ENCODE data around the gene THOC1.

GRCh38 chr18:195651-196050 lies 72.2 kb downstream of the THOC1 start:
- TF ChIP-seq CTCF (conservative IDR thresholded peaks at IDR 0.05; ENCODE audit: low read depth in 2 of 2) (no peak), POLR2AphosphoS5 (IDR thresholded peaks at IDR 0.05; ENCODE audit: low read depth) (no peak), ZNF114 (CRISPR knock-in tag; IDR thresholded peaks at IDR 0.05) (no peak), REST (IDR thresholded peaks at IDR 0.05; ENCODE audit: unreplicated experiment) (no peak), JUNB (IDR thresholded peaks at IDR 0.05; ENCODE audit: unreplicated experiment) (no peak), EZH2phosphoT487 (IDR thresholded peaks at IDR 0.05; ENCODE audit: unreplicated experiment) (no peak), EZH2 (IDR thresholded peaks at IDR 0.05; ENCODE audit: low read depth, unreplicated experiment) (no peak), CREB1 (CRISPR knock-in tag; IDR thresholded peaks at IDR 0.05; ENCODE audit: low read depth) (no peak), STAT1 (IDR thresholded peaks at IDR 0.05; ENCODE audit: unreplicated experiment) (no peak), NANOG (IDR thresholded peaks at IDR 0.05; ENCODE audit: borderline replicate concordance) (no peak), ZNF331 (CRISPR knock-in tag; IDR thresholded peaks at IDR 0.05; ENCODE audit: low read depth) (no peak), ETS1 (IDR thresholded peaks at IDR 0.05) (no peak), ZNF462 (CRISPR knock-in tag; IDR thresholded peaks at IDR 0.05) (no peak)

All from GM23338 (cell line).